ENCODE measurements around the gene UVRAG.

Gene UVRAG

GRCh38 chr11:76103460-76103859 lies 288.4 kb downstream of the UVRAG start:
- DNase-seq (ENCODE audit: low read depth, low spot score) = no peak

GRCh38 chr11:76104285-76104684 lies 289.3 kb downstream of the UVRAG start:
- no peak for DNase-seq (ENCODE audit: low read depth, low spot score)

- no peak for DNase-seq (ENCODE audit: low read depth, low spot score)
Observed at GRCh38 chr11:76105637-76106036, 290.6 kb downstream of the UVRAG start.

- no peak for DNase-seq (ENCODE audit: low read depth, low spot score)
Observed at GRCh38 chr11:76107971-76108370, 293.0 kb downstream of the UVRAG start.

- DNase-seq (ENCODE audit: low read depth, low spot score) = no peak
Observed at GRCh38 chr11:76114238-76114637, 299.2 kb downstream of the UVRAG start.

GRCh38 chr11:76115555-76115954 lies 300.5 kb downstream of the UVRAG start:
- no peak for DNase-seq (ENCODE audit: low read depth, low spot score)

- no peak for DNase-seq (ENCODE audit: low read depth, low spot score)
Observed at GRCh38 chr11:76119032-76119431, 304.0 kb downstream of the UVRAG start.

GRCh38 chr11:76119779-76120178 lies 304.8 kb downstream of the UVRAG start:
- DNase-seq (ENCODE audit: low read depth, low spot score) = no peak

GRCh38 chr11:76120513-76121101 lies 305.6 kb downstream of the UVRAG start:
- DNase-seq (ENCODE audit: low read depth, low spot score) = peak; percentile 7

GRCh38 chr11:76123248-76123647 lies 308.2 kb downstream of the UVRAG start:
- DNase-seq (ENCODE audit: low read depth, low spot score) = no peak

- DNase-seq (ENCODE audit: low read depth, low spot score) = no peak
Observed at GRCh38 chr11:76124905-76125770, 310.1 kb downstream of the UVRAG start.

GRCh38 chr11:76129729-76130128 lies 314.7 kb downstream of the UVRAG start:
- DNase-seq (ENCODE audit: low read depth, low spot score) = no peak

GRCh38 chr11:76131142-76131541 lies 316.1 kb downstream of the UVRAG start:
- DNase-seq (ENCODE audit: low read depth, low spot score) = no peak

- DNase-seq (ENCODE audit: low read depth, low spot score) = no peak
Observed at GRCh38 chr11:76131671-76132631, 316.9 kb downstream of the UVRAG start.

GRCh38 chr11:76134239-76134638 lies 319.2 kb downstream of the UVRAG start:
- DNase-seq (ENCODE audit: low read depth, low spot score) = no peak

- DNase-seq (ENCODE audit: low read depth, low spot score) = no peak
Observed at GRCh38 chr11:76135491-76135890, 320.5 kb downstream of the UVRAG start.

GRCh38 chr11:76139314-76139713 lies 324.3 kb downstream of the UVRAG start:
- DNase-seq (ENCODE audit: low read depth, low spot score) = no peak

- DNase-seq (ENCODE audit: low read depth, low spot score) = no peak
Observed at GRCh38 chr11:76140912-76141574, 326.0 kb downstream of the UVRAG start.

- DNase-seq (ENCODE audit: low read depth, low spot score) = no peak
Observed at GRCh38 chr11:76141901-76142588, 327.0 kb downstream of the UVRAG start.

- no peak for DNase-seq (ENCODE audit: low read depth, low spot score)
Observed at GRCh38 chr11:76143274-76143673, 328.3 kb downstream of the UVRAG start.
